ENCODE measurements around the gene NEURL1B.

GRCh38 chr5:172630986-172631385, 10.1 kb upstream of the NEURL1B start:
- TF ChIP-seq CTCF (IDR thresholded peaks at IDR 0.05) (no peak), POLR2A (IDR thresholded peaks at IDR 0.05) (no peak)
